ENCODE measurements around the gene RBM42. TPM values are rescaled to one million over a fixed set of nuclear protein-coding genes. Genes with fewer than 3 reads are reported as not detected.

Gene RBM42
- total and polyA plus RNA-seq, 2 of the 13 experiments (the other 11 are each of a cell fraction or from before 2014, with no cell fraction given), result 27.2 to 55.3 TPM

- TF ChIP-seq TBX3 (IDR thresholded peaks at IDR 0.05; ENCODE audit: borderline replicate concordance), result 0 out of 2 replicates have a peak, but pooled peaks have one; percentile 45
- TF ChIP-seq ZNF672 (CRISPR knock-in tag; IDR thresholded peaks at IDR 0.05), result 0 out of 2 replicates have a peak, but pooled peaks have one; percentile 75
- no peak for TF ChIP-seq DDIT3 (CRISPR knock-in tag; IDR thresholded peaks at IDR 0.05)
- peak; percentile 38; the same call in 1 of the 2 replicates for TF ChIP-seq JUNB (CRISPR knock-in tag; IDR thresholded peaks at IDR 0.05; ENCODE audit: borderline replicate concordance)
- TF ChIP-seq BORCS8-MEF2B (CRISPR knock-in tag; IDR thresholded peaks at IDR 0.05), result peak; percentile 75
- peak; percentile 55 for TF ChIP-seq CTCF (CRISPR knock-in tag; IDR thresholded peaks at IDR 0.05)
- no peak for TF ChIP-seq MAF1 (CRISPR knock-in tag; IDR thresholded peaks at IDR 0.05; ENCODE audit: borderline replicate concordance)
- 0 out of 2 replicates have a peak, but pooled peaks have one; percentile 56 for TF ChIP-seq ZNF24 (IDR thresholded peaks at IDR 0.05)
- TF ChIP-seq ZNF709 (CRISPR knock-in tag; IDR thresholded peaks at IDR 0.05), result no peak; the same call in 1 of the 2 replicates
- no peak for TF ChIP-seq NFE2L1 (CRISPR knock-in tag; IDR thresholded peaks at IDR 0.05; ENCODE audit: borderline replicate concordance)
- TF ChIP-seq SMAD1 (CRISPR knock-in tag; IDR thresholded peaks at IDR 0.05; ENCODE audit: borderline replicate concordance, low read depth), result no peak; the same call in 1 of the 2 replicates
- no peak; the same call in 1 of the 2 replicates for TF ChIP-seq ZNF614 (CRISPR knock-in tag; IDR thresholded peaks at IDR 0.05; ENCODE audit: borderline replicate concordance)
- peak; percentile 55; the same call in 1 of the 2 replicates for TF ChIP-seq CHCHD3 (CRISPR knock-in tag; IDR thresholded peaks at IDR 0.05)
- TF ChIP-seq NR0B2 (CRISPR knock-in tag; IDR thresholded peaks at IDR 0.05), result peak; percentile 92
- no peak; the same call in 1 of the 2 replicates for TF ChIP-seq CAMTA2 (CRISPR knock-in tag; IDR thresholded peaks at IDR 0.05; ENCODE audit: borderline replicate concordance)
- TF ChIP-seq ZNF737 (CRISPR knock-in tag; IDR thresholded peaks at IDR 0.05; ENCODE audit: borderline replicate concordance), result no peak
- TF ChIP-seq HOXD1 (CRISPR knock-in tag; IDR thresholded peaks at IDR 0.05), result peak; percentile 68; the same call in 1 of the 2 replicates
- TF ChIP-seq TOPORS (CRISPR knock-in tag; IDR thresholded peaks at IDR 0.05), result no peak
- peak; percentile 84; the same call in 1 of the 3 replicates for TF ChIP-seq MXI1 (IDR thresholded peaks at IDR 0.05; ENCODE audit: borderline replicate concordance, low read depth, low read length)
- no peak for TF ChIP-seq NFIB (CRISPR knock-in tag; IDR thresholded peaks at IDR 0.05; ENCODE audit: borderline replicate concordance)
- peak; percentile 29; the same call in 1 of the 2 replicates for TF ChIP-seq GATA4 (IDR thresholded peaks at IDR 0.05; ENCODE audit: borderline replicate concordance, low read depth)
- no peak for TF ChIP-seq RORA (CRISPR knock-in tag; IDR thresholded peaks at IDR 0.05)
- peak; percentile 58; the same call in 1 of the 2 replicates for TF ChIP-seq TOE1 (CRISPR knock-in tag; IDR thresholded peaks at IDR 0.05)
- TF ChIP-seq ZNF569 (CRISPR knock-in tag; IDR thresholded peaks at IDR 0.05; ENCODE audit: borderline replicate concordance), result no peak; the same call in 1 of the 2 replicates
- no peak for TF ChIP-seq SMARCC2 (IDR thresholded peaks at IDR 0.05)
- TF ChIP-seq ZBTB21 (CRISPR knock-in tag; IDR thresholded peaks at IDR 0.05), result no peak
- 0 out of 2 replicates have a peak, but pooled peaks have one; percentile 57 for TF ChIP-seq RFXANK (CRISPR knock-in tag; IDR thresholded peaks at IDR 0.05)
- no peak for TF ChIP-seq SAFB2 (CRISPR knock-in tag; IDR thresholded peaks at IDR 0.05; ENCODE audit: borderline replicate concordance, low read depth)
Observed at GRCh38 chr19:35643255-35644205, 14.7 kb downstream of the RBM42 start (continued).
